Mesothelial cell of epicardium (in vitro differentiated cells): ENCODE results near the gene TENT5C. TPM values are rescaled to one million over a fixed set of nuclear protein-coding genes. Genes with fewer than 3 reads are reported as not detected.
A peak's percentile ranks its signal among the peaks of the same experiment; 100 is the strongest.

Source experiments
- DNase-seq, 2 experiments: peaks; one replicate each; pipeline ENCODE4 v3.0.0; 2021; ENCODE audit warnings: low spot score in 2 of 2; ENCODE audit not compliant: unreplicated experiment in 2 of 2
- H3K27ac Mint-ChIP-seq: 2 replicates; pipeline ENCODE4 v1.8.0; 2021; ENCODE audit warnings: mixed read lengths
- H3K27me3 Mint-ChIP-seq: 2 replicates; pipeline ENCODE4 v1.8.0; 2021; ENCODE audit warnings: low read depth, mixed read lengths
- H3K36me3 Mint-ChIP-seq: 2 replicates; pipeline ENCODE4 v1.8.0; 2021; ENCODE audit warnings: mixed read lengths
- H3K4me1 Mint-ChIP-seq: 2 replicates; pipeline ENCODE4 v1.8.0; 2021; ENCODE audit warnings: mixed read lengths
- H3K4me3 Mint-ChIP-seq: 2 replicates; pipeline ENCODE4 v1.8.0; 2021; ENCODE audit warnings: mild to moderate bottlenecking, moderate library complexity, mixed read lengths
- H3K9me3 Mint-ChIP-seq: 2 replicates; pipeline ENCODE4 v1.8.0; 2021; ENCODE audit warnings: mixed read lengths
- CTCF ChIP-seq: fragments of 200-600 bp; sonication (generic); IDR thresholded peaks from one replicate; pipeline ENCODE4 v1.5.0; 2021; ENCODE audit warnings: antibody characterized with exemption; ENCODE audit not compliant: unreplicated experiment
- total RNA-seq: library from RNA; stranded (reverse); gene quantifications from 3 replicates; pipeline ENCODE4 v1.2.1, GENCODE V29; 2021

Gene TENT5C
- total RNA-seq, 1 donor from 2014 or later: 0.31 TPM

DNA sequence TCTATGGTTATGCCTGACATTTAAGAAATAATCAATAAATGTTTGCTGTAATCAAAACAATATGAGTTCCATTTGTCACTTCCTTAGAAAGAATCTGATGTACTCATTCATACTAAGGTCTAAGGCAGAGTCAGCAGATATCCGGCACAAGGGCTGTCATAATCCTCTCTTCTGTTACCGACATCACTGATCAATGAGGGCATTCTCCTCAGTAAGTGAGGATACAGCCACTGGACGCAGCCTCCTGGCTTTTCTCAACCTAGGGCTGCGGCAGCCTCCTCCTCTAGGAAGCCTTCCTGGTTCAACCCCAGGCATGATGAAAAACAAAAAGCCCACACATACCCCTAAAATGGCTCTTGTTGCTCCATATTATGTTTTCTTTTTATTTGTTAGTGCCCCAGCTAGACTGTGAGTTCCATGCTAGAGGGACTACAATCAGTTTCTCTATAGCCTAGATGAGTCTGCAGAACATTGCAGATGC is 40.7 kb upstream of the TENT5C start:
- TF ChIP-seq CTCF: no peak
- Mint-ChIP-seq H3K36me3 (no peaks in the 10 kb centered on the region), H3K9me3 (no peaks in the 10 kb centered on the region), H3K4me3 (no peak overlapping the region), H3K27ac (no peak overlapping the region), H3K27me3 (peaks cover 4% of the 10 kb centered on the region), H3K4me1 (peaks cover 3% of the 10 kb centered on the region)
- no peak for DNase-seq

GRCh38 chr1:117565745-117566455 is 39.9 kb upstream of the TENT5C start:
- H3K36me3 Mint-ChIP-seq: no peaks in the 10 kb centered on the region
- no peak overlapping the region for H3K4me3 Mint-ChIP-seq
- H3K27me3 Mint-ChIP-seq: peaks cover 4% of the 10 kb centered on the region
- no peaks in the 10 kb centered on the region for H3K9me3 Mint-ChIP-seq
- TF ChIP-seq CTCF: no peak
- H3K4me1 Mint-ChIP-seq: peaks cover 7% of the 10 kb centered on the region
- peak in 1 of 2 experiments; percentile 36 for DNase-seq
- H3K27ac Mint-ChIP-seq: no peak overlapping the region

GRCh38 chr1:117566556-117566955 is 39.3 kb upstream of the TENT5C start:
- Mint-ChIP-seq H3K4me1 (peaks cover 9% of the 10 kb centered on the region), H3K27ac (no peak overlapping the region), H3K9me3 (no peaks in the 10 kb centered on the region), H3K27me3 (peaks cover 4% of the 10 kb centered on the region), H3K4me3 (no peak overlapping the region), H3K36me3 (no peaks in the 10 kb centered on the region)
- TF ChIP-seq CTCF: no peak
- peak in 1 of 2 experiments; percentile 17 for DNase-seq

DNA sequence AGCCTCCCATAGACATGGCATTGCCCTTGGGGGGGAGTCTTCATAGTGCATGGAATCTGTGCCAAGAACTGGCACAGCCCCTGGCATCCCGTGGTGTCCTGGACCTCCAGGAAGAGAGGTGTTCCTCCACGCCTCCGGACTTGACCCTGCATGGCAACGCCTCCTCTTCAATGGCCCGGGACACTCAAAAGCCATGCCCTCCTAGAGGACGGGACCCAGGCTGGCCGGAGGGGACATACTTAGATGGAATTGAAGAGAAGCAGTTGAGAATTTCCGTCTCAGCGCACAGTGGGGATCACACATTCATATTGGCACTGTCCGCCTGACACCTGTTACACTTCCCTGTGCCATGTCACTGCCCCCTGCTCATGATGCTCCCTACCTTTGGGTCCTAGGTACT is 38.4 kb upstream of the TENT5C start:
- Mint-ChIP-seq H3K27me3 (peaks cover 4% of the 10 kb centered on the region), H3K27ac (no peak overlapping the region), H3K4me1 (peaks cover 10% of the 10 kb centered on the region), H3K4me3 (no peak overlapping the region), H3K36me3 (no peaks in the 10 kb centered on the region), H3K9me3 (no peaks in the 10 kb centered on the region)
- peak in 1 of 2 experiments; percentile 7 for DNase-seq
- TF ChIP-seq CTCF: no peak

DNA sequence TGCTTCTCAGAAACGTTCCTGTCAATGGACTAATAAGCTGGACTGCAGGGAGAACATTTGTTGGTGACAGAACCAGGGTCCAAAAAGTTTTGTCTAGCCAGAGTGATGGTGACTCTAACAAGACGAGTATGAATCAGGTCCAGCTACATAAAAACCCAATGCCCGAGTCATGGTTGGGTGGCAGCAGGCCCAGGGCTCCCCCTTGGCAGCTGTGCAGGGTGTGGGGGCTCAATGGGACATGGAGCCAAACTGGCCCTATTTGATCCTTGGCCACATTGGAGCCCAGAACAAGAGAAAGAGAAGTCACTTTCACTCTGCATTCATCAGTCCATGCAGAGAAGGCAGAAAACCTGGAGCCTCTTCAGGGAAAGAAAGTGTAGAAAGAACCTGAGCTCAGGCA is 37.9 kb upstream of the TENT5C start:
- peaks cover 10% of the 10 kb centered on the region for H3K4me1 Mint-ChIP-seq
- no peak overlapping the region for H3K27ac Mint-ChIP-seq
- no peak overlapping the region for H3K4me3 Mint-ChIP-seq
- H3K27me3 Mint-ChIP-seq: peaks cover 4% of the 10 kb centered on the region
- no peaks in the 10 kb centered on the region for H3K36me3 Mint-ChIP-seq
- H3K9me3 Mint-ChIP-seq: no peaks in the 10 kb centered on the region
- peak in 1 of 2 experiments; percentile 11 for DNase-seq
- TF ChIP-seq CTCF: no peak

- H3K4me1 Mint-ChIP-seq: peaks cover 10% of the 10 kb centered on the region
- no peaks in the 10 kb centered on the region for H3K36me3 Mint-ChIP-seq
- no peaks in the 10 kb centered on the region for H3K9me3 Mint-ChIP-seq
- no peak overlapping the region for H3K4me3 Mint-ChIP-seq
- H3K27me3 Mint-ChIP-seq: peaks cover 4% of the 10 kb centered on the region
- no peak overlapping the region for H3K27ac Mint-ChIP-seq
- TF ChIP-seq CTCF: no peak
- peak in 1 of 2 experiments; percentile 10 for DNase-seq
Measured at GRCh38 chr1:117568999-117569398, 36.8 kb upstream of the TENT5C start.
